ENCODE results near the gene NNMT.
"Not testable (repeated sequence)": the region's sequence is repeated elsewhere in the genome, so short reads cannot be mapped to it uniquely, and the experiment has no call there.

NNMT gene

GRCh38 chr11:114314096-114314495, 17.9 kb downstream of the NNMT start:
- no peak for DNase-seq

- no peak for DNase-seq
Observed at GRCh38 chr11:114315749-114316368, 19.7 kb downstream of the NNMT start.

- DNase-seq: no peak
Observed at GRCh38 chr11:114316980-114317786, 21.0 kb downstream of the NNMT start.

GRCh38 chr11:114317787-114318137, 21.6 kb downstream of the NNMT start:
- DNase-seq: no peak

- no peak for DNase-seq
Observed at GRCh38 chr11:114318361-114318760, 22.2 kb downstream of the NNMT start.

GRCh38 chr11:114319716-114320328, 23.6 kb downstream of the NNMT start:
- no peak for DNase-seq

- DNase-seq: no peak
Observed at GRCh38 chr11:114321621-114322257, 25.5 kb downstream of the NNMT start.

- DNase-seq: no peak
Observed at GRCh38 chr11:114322934-114323333, 26.7 kb downstream of the NNMT start.

GRCh38 chr11:114326151-114326550, 30.0 kb downstream of the NNMT start:
- no peak for DNase-seq

GRCh38 chr11:114326776-114327175, 30.6 kb downstream of the NNMT start:
- no peak for DNase-seq

- DNase-seq: no peak
Observed at GRCh38 chr11:114330373-114330772, 34.2 kb downstream of the NNMT start.

GRCh38 chr11:114340311-114341131, 44.3 kb downstream of the NNMT start:
- peak; percentile 13 for DNase-seq

- DNase-seq: not testable (repeated sequence)
Observed at GRCh38 chr11:114341667-114342066, 45.5 kb downstream of the NNMT start.

GRCh38 chr11:114342476-114342875, 46.3 kb downstream of the NNMT start:
- no peak for DNase-seq

- no peak for DNase-seq
Observed at GRCh38 chr11:114343020-114343419, 46.8 kb downstream of the NNMT start.

- DNase-seq: no peak
Observed at GRCh38 chr11:114343493-114343892, 47.3 kb downstream of the NNMT start.

GRCh38 chr11:114344494-114344893, 48.3 kb downstream of the NNMT start:
- DNase-seq: no peak

GRCh38 chr11:114345575-114346222, 49.5 kb downstream of the NNMT start:
- no peak for DNase-seq

- DNase-seq: no peak
Observed at GRCh38 chr11:114346709-114347141, 50.5 kb downstream of the NNMT start.

GRCh38 chr11:114348200-114349191, 52.3 kb downstream of the NNMT start:
- peak; percentile 6 for DNase-seq

- DNase-seq: no peak
Observed at GRCh38 chr11:114350022-114350421, 53.8 kb downstream of the NNMT start.

All from NCI-H1694 treated with DMSO at 0.1 percent for 48 hours (cell line).